UCSD-AML1 (cell line): Measurements from ENCODE around the gene PAPSS2.
"Not testable (repeated sequence)": the region's sequence is repeated elsewhere in the genome, so short reads cannot be mapped to it uniquely, and the experiment has no call there.

Experiments used
- DNase-seq: peaks from one replicate; lab custom pipeline; 2025; ENCODE audit not compliant: unreplicated experiment; lab: John Stamatoyannopoulos, UW

PAPSS2 gene

DNA sequence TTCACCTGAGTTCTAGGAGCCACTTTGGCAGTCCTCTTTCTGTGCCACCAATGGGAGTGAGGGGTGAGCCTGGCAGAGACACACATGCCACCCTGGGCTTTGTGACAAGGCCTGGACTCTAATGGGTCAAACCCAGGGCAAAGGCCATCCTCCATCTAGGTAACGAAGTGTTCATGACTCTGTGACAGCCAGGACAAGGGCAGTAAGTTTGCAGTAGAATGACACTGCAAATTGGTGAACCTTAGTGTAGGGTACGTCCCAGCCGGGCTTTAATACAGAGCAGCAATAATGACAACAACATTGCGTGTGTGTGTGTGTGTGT, 43.3 kb downstream of the PAPSS2 start:
- no peak for DNase-seq

DNA sequence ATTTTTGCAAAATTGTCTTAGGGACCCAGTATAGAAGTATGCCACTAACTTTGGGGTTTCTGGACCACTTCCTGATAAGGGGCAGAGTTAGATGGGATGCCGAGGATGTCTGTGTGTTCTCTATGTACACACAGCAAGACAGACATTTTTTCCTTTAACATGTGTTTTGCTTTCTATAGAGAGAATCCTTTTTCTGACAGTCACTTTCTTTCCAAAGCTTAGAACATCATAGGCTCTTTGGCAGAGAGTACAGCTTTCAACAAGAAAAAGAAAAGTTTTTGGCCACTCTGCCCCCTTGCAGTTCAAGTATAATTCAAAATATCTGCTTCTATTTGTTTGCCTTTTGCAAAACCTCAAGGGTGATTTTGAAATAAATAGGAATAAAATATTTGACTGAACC, 44.1 kb downstream of the PAPSS2 start:
- DNase-seq = no peak

DNA sequence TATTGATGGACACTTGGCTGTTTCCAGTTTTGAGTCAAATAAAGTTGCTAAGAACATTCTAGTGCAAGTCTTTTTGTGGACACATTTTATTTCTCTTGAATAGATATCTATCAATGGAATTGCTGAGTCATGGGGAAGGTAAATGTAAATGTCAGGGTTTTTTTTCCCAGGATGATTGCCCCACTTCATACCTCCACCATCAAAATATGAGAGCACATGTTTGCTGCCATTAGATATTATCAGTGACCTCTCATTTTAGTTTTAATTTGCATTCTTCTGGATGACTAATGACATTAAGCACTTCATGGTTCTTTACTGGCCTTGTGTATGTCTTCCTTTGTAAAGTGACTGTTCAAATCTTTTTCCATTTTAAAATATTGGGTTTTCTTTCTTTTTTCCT, 45.7 kb downstream of the PAPSS2 start:
- DNase-seq = no peak

DNA sequence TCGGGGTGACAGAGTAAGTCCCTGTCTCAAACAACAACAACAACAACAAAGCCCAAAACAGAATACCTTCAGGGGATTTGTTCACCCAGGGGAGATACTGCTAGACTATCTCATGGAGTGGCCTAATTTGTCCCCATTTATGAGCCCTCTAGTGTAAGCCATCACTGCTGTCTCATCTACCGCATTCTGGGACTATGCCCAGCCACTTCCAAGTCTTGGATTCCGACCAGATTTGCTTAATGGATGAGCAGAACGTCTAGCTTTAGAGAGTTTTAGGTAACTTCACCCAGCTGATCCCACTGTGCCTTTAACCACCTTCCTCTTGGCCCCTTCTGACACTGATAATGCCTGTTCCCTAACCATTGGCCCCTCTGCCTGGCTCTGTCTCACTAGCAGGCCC, 47.1 kb downstream of the PAPSS2 start:
- DNase-seq = no peak

DNA sequence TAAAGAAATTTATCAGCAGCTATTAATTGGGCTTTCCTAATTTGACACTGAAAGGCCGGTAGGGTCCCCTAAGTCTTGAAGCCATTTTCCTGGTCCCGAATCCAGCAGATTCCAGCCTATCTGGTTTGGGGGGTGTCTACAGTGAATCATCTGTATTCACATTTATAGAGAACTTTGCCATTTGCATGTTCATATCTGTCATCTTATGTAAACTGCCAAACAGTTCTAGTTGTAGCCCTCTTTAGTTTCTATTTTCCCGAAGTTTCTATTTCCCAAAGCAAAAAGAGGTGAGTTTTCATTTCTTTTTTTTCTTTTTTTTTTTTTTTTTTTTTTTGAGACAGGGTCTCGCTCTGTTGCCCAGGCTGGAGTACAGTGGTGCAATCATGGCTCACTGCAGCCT, 47.6 kb downstream of the PAPSS2 start:
- DNase-seq = no peak

DNA sequence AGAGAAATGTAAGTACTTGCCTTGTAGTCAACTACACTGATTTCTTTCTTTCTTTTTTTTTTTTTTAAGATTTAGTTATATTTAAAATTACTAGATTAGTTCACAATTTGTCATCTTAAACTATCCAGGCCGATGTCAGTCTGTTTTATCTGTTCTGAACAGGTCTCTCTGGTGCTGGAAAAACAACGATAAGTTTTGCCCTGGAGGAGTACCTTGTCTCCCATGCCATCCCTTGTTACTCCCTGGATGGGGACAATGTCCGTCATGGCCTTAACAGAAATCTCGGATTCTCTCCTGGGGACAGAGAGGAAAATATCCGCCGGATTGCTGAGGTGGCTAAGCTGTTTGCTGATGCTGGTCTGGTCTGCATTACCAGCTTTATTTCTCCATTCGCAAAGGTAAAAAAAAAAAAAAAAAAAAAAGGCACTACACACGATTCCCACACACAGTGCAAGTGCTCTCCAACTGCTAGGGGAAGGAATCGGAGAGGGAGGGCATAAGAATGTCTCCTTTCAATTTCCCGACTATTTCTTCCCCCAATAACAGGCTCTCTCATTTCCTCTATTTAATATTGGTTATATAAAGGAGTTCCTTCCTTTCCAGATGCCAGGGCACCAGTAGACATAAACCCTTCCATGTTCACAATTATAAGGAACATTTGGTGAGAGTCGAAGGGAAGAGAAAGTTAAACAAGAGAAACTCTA, 53.4 kb downstream of the PAPSS2 start:
- no peak for DNase-seq

DNA sequence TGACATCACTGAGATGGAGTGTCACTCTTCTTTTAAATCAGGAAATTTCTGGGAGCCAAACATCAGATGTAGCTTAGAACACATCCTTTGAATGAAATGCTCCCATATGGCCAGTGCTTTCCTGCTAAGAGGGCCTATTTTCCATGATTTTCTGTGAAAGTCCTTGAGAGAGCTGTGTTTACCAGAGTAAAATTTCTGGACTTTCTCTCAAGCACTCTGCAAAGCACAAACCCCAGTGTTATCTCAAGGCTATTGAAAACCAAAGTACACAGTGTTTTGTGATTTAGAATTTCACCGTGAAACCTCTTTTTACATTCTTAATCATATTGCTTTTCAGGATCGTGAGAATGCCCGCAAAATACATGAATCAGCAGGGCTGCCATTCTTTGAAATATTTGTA, 54.0 kb downstream of the PAPSS2 start:
- no peak for DNase-seq

DNA sequence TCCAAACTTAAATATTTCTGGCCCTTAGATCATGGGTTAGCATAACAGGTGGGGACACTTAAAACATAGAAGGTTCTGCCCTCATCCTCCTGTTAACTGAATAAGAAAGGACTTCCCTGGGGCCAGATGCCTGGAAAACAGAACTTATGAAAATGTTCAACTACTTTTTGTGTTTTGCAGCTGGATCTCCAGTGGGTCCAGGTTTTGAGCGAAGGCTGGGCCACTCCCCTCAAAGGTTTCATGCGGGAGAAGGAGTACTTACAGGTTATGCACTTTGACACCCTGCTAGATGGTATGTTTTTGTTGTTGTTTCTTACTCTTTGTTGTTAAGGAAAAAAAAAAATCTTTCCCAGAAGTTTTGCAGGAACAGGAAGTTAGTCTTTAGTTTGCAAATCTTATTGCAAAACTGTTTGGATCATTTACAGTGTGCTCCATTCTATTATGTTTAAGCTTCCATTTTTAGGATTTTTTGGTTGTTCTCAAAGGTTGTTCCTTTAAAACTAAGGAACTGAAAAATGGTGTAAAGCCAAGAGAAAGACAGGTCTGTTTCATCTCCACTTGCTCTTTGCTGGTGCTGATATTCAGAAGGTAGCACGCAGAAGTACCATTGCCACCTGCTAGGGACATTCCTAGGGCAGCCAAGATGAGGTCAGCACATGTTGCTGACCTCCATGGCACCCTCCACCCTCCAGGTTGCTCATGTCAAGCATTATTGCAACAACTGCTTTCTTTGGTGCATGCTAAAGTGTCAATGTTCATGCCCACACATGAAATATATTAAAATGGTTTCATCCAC, 56.1 kb downstream of the PAPSS2 start:
- DNase-seq = no peak

DNA sequence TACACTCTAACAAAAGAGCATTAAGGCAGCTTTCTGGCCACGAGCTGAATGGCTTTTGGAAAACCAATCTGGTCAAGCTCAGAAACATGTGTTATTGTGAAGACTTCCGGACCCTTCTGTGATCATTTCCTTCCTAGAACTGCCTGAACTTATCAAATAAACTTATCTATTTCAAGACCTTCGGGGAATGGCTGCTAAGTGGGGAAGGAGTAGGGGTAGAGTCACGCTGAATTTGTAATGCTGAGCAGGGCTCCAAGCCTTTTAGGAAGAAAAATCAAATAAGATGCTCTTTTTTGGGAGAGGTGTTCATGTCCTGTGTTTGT, 56.6 kb downstream of the PAPSS2 start:
- DNase-seq = no peak

DNA sequence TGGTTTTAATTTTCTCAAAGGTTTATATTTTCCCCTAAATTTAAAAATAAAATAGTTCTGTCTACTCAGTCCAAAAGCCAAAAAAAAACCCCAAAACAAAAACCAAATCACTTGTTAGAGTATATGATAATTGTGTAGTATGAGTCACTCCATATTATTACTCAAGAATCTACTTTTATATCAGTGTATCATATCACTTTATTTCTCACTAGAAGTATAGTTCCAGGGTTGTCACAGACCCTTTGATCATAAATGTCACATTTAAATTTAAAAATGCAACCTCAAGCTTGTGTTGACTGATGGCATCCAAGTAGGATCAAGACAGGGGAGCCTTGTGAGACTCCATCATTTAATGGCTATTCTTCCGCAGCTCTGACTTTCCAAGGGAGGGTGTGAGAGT, 61.0 kb downstream of the PAPSS2 start:
- no peak for DNase-seq

DNA sequence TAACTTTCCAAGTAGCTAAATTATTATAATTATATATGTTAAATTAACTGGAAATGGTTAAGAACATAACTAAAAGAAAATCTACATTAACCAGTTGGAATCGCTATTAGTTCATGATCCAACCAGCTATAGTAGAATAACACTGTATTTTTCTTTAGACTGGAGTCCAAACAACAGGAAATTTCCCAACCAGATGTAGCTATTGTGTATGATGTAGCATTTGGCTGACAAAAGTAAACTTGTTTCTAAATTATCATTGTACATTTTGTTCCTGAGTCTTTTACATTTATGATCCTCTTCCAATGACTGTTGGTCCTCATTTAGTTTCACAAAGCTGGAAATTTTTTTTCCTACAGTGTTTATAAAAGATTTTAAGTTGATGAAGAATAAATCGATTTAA, 62.1 kb downstream of the PAPSS2 start:
- DNase-seq = no peak

DNA sequence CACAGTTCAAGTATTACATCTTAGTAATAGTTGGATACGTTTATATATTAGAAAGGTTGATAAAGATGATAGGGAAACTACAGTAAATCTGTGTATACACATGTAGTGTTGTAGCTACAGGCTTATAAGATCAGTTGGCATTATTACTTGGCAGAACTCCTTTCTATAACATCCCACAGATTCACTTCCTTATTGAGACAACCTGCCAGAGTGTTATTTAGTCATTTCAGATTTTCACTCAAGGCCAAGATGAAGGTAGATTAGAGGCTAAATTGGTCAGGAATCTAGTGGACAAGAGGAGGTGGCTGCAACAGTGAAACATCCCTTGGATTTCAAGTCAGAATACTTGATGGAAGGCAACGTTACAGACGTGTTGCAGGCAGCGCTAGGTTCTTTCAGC, 63.0 kb downstream of the PAPSS2 start:
- DNase-seq = no peak

DNA sequence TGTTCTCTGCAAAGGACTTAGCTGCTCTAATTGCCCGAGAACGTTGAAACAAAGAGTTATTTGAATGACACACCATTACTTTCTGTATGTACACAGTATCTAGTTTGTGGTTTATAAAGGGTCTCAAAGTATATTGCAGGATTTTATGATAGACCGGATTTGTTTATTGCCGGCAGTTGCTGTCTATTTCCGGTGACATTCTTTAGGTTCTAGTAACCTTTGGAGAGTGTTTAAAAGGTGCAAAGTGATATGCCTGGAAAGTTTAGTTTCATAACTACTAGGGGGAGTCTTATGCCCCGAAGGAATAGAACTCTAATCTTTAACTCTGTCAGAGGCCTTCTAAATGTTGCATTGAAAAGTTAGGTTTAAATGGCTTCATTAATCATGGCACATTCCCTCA, 63.8 kb downstream of the PAPSS2 start:
- no peak for DNase-seq

DNA sequence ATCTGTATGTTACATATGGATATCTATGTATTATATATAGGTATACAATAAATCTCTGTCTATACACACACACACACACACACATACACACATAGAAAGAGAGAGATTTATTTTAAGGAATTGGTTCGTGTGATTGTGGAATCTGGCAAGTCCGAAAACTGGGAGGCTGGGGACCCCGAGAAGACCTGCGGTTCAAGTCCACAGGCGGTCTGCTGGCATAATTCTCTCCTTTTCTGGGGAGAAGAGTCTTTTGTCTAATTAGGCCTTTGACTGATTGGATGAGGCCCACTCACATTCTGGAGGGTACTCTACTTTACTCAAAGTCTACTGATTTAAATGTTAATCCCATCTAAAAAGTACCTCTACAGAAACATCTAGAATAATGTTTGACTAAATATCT, 65.1 kb downstream of the PAPSS2 start:
- DNase-seq = no peak

DNA sequence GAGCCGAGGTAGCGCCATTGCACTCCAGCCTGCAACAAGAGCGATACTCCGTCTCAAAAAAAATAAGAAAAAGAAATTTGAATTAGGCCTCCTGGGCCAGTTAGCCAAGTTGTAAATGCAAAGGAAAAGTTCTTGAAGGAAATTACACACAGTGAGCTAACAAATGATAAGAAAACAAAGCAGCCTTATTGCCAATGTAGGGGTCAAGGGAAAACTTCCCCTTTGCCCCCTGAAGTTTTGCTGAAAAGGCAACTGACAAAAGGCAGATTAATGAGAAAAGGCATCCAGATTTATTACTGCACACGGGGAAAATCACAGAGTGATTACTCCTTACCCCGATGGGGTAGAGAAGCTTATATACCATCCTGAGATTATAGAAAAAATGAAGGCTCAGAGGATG, 70.3 kb downstream of the PAPSS2 start:
- no peak for DNase-seq

DNA sequence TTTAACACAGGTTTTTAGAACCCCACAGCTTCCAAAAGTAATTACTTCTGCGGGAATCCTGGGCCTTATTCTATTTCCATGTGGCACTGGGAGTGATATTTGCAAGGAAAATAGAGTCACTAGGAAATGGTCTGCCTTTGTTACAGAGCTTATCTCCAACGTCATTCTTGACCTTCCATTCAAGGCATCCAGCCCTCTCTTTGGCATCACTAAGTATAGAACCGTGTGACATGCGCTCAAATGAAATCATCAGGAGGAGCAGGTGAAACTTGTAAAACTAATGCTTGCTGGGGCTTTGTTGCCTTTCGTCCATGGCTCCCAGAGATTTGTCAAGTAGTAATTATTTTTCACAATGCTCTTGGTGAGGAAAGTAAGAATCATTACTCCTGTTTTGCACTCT, 73.4 kb downstream of the PAPSS2 start:
- DNase-seq = no peak

DNA sequence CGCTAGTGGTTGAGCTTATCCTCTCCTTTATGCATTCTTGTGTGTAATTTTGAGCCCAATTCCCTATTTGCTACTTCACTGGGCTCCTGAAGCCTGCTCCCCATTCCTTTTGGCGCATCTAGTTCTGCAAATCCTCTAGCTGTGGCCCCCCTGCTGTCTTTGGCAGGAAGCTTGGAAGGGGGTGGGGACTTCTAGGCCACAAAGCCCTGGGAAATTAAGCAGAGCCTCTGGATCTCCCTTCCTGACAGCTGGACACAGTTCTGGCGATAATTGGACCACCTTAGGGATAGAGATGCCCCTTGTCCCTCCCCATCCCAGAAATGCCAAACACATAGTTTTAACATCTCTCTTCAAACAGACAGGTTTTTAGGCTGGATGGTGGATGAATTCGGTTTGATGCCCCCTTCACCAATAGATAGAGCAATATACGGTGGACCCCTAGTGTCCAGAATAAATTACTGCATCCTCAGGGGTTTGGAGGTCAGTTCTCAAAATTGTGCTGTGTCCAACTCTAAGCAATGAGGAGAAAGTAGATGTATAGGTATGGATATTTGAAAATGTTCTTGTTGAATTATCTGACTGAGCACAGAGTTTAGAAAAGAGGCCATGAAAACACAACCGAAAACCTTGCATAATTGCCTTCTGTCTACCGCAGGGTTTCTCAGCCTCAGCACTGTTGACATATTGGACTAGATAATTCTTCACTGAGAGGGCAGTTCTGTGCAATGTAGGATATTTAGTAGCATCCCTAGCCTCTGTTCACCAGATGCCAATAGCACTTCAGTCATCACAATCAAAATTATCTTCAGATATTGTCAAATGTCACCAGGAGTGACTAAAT, 75.5 kb downstream of the PAPSS2 start:
- no peak for DNase-seq

DNA sequence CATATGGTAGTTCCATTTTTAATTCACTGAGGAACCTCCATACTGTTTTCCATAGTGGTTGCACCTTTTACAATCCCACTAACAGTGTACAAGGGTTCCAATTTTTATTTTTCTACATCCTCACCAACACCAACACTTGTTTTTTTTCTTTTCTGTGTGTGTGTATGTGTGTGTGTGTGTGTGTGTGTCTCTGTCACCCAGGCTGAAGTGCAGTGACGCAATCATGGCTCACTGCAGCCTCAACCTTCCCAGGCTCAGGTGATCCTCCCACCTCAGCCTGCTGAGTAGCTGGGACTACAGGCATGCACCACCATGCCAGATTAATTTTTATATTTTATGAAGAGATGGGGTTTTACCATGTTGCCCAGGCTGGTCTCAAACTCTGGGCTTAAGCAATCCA, 78.6 kb downstream of the PAPSS2 start:
- DNase-seq = not testable (repeated sequence)

DNA sequence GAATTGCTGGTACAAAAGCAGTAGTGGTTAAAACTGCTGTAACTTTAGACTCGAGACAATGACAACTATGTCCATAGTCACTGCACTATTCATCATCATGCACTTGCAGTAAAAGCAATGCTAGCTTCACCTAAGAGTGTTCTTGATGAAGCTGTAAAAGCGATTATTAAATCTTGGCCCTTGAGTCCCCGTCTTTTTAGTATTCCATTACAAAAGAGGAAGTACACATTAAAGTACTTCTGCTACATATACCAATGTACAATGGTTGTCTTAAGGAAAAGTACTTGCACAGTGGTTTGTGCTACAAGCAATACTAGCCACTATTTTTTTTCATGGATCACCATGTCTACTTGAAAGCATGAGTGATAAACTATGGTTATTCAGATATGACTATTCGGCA, 80.0 kb downstream of the PAPSS2 start:
- DNase-seq = no peak

DNA sequence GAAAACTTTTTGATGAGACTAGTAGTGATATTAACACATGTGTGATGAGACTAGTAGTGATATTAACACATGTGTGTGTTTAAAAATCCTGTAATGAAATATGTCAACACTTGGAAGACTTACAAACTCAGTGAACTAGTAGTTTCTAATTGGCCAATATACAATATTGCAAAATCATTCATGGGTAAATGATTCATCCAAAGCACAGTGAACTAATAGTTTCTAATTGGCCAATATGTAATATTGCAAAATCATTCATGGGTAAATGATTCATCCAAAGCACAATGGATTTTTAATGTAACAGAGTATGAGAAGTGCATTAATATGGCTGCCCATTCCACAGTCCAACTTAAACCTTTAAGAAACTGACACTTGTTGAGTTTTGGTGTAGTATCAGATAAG, 80.6 kb downstream of the PAPSS2 start:
- no peak for DNase-seq

DNA sequence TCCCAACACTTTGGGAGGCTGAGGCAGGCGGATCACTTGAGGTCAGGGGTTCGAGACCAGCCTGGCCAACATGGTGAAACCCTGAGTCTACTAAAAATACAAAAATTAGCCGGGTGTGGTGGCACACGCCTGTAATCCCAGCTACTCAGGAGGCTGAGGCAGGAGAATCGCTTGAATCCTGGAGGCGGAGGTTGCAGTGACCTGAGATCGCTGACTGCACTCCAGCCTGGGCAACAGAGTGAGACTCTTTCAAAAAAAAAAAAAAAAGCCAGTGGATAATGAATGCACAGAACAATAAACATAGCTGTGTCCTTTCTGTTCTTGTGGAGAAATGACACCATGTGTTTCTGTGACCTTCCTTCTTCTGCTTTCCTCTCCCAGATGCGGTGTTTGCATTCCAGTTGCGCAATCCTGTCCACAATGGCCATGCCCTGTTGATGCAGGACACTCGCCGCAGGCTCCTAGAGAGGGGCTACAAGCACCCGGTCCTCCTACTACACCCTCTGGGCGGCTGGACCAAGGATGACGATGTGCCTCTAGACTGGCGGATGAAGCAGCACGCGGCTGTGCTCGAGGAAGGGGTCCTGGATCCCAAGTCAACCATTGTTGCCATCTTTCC, 83.4 kb downstream of the PAPSS2 start:
- DNase-seq = not testable (repeated sequence)

DNA sequence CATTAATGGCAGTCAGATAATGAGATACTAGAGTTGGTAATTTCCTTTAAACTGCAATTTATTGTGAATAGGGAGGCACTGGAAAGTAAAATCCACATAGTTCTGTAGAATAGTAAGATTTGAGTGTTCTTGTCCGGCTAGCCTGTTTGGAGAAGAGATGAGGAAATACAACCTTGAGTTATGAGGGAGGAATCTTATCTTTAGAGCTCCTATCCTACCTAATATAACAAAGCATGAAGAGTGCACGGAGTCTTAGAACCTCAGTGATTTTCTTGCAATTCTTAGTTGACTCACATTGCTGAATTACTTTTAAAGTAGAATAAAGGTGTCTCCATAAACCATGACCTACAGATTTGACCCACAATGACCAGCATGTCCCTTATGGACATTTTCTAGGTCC, 84.9 kb downstream of the PAPSS2 start:
- DNase-seq = no peak
